ENCODE measurements around the gene PHYHD1. TPM values are rescaled to one million over a fixed set of nuclear protein-coding genes. Genes with fewer than 3 reads are reported as not detected.
A peak's percentile ranks its signal among the peaks of the same experiment; 100 is the strongest.
"Not testable (repeated sequence)": the region's sequence is repeated elsewhere in the genome, so short reads cannot be mapped to it uniquely, and the experiment has no call there.

Gene PHYHD1
- total RNA-seq, 2 donors from 2014 or later, result 36.4 to 50.9 TPM

DNA sequence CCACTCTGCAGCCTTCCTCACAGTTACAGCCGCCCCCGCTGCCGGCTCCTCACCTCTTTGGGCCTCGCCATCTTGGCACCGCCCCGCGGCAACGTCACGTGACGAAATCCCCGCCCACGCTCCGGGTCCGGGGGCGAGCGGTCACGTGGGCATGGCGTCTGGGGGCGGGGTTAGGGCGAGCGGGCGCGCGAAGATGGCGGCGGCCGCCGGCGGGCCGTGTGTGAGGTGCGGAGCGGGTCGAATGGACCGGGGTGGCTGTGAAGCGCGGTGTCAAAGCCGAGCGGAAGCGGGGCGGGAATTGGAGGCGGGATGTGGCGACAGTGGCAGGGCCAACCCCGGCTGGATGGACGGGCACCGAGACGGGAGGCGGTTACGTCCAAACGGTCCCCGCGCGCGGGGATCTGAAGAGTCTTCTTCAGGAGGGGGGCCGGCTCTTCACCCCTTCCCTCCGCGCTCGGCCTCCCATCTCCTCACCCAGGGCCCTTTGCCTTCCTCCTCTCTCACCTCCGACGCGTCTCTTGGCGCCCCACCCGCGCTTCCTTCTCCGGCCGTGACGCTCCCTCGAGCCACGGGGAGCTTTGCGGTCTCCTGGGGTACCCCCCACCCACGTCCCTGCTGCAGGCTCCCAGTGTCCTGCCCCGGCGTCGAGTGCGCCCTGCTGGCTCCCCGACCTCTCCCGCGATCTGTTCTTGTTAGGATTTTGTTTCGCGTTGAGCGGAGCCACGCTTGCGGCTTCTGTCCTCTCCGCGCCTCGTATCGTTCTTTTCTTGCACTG lies 26.9 kb downstream of the PHYHD1 start, which contains the start of the genes DOLK and NUP188:
Gene DOLK (minus strand): TSS at position 77 of the 775 bp plus-strand sequence. CDS start 300 bp downstream, outside the sequence.
Gene NUP188 (plus strand): TSS at position 173 of the 775 bp plus-strand sequence. CDS start 21 bp downstream, at position 194.
- no peaks in the 10 kb centered on the region for H3K36me3 ChIP-seq
- H3K27me3 ChIP-seq (replicated peaks; ENCODE audit: insufficient read depth), result no peaks in the 10 kb centered on the region
- DNase-seq (ENCODE audit: low spot score), result peak; percentile 95
- peak within 1 kb of the TSS; percentile 81 to 95 for H3K4me3 ChIP-seq
- under 1% methylated on average over 84 of the region's 86 CpGs for WGBS
- peak within 1 kb of the TSS; percentile 91 to 94 for H3K27ac ChIP-seq
- no peaks in the 10 kb centered on the region for H3K9me3 ChIP-seq
- H3K4me1 ChIP-seq (replicated peaks), result peaks cover 5% of the 10 kb centered on the region
- intact Hi-C loops (cut with DNase I), result no loop called here
- TF ChIP-seq POLR2AphosphoS5 (IDR thresholded peaks at IDR 0.05) (peak; percentile 98), POLR2A (IDR thresholded peaks at IDR 0.05) (peak; percentile 93)
- TF ChIP-seq, protein P1, sequence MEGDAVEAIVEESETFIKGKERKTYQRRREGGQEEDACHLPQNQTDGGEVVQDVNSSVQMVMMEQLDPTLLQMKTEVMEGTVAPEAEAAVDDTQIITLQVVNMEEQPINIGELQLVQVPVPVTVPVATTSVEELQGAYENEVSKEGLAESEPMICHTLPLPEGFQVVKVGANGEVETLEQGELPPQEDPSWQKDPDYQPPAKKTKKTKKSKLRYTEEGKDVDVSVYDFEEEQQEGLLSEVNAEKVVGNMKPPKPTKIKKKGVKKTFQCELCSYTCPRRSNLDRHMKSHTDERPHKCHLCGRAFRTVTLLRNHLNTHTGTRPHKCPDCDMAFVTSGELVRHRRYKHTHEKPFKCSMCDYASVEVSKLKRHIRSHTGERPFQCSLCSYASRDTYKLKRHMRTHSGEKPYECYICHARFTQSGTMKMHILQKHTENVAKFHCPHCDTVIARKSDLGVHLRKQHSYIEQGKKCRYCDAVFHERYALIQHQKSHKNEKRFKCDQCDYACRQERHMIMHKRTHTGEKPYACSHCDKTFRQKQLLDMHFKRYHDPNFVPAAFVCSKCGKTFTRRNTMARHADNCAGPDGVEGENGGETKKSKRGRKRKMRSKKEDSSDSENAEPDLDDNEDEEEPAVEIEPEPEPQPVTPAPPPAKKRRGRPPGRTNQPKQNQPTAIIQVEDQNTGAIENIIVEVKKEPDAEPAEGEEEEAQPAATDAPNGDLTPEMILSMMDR (IDR thresholded peaks at IDR 0.05), result peak in 1 of 4 experiments; percentile 30

GRCh38 chr9:128961403-128961802 lies 40.6 kb downstream of the PHYHD1 start:
- WGBS, result 95% methylated on average over 9 of the region's 9 CpGs
- H3K27me3 ChIP-seq (replicated peaks; ENCODE audit: insufficient read depth); H3K36me3 ChIP-seq; H3K9me3 ChIP-seq; H3K27ac ChIP-seq; DNase-seq (ENCODE audit: low spot score); H3K4me1 ChIP-seq (replicated peaks); H3K4me3 ChIP-seq; intact Hi-C loops (cut with DNase I): not testable (repeated sequence)

- Histone ChIP-seq H3K9me3 (no peaks in the 10 kb centered on the region), H3K36me3 (peaks cover 0 to 6% of the 10 kb centered on the region in 2 donors), H3K27me3 (replicated peaks; ENCODE audit: insufficient read depth) (no peaks in the 10 kb centered on the region), H3K27ac (no peak overlapping the region), H3K4me1 (replicated peaks) (no peaks in the 10 kb centered on the region), H3K4me3 (no peak overlapping the region)
- TF ChIP-seq POLR2AphosphoS5 (IDR thresholded peaks at IDR 0.05) (no peak), POLR2A (IDR thresholded peaks at IDR 0.05) (no peak)
- TF ChIP-seq, protein P1 (IDR thresholded peaks at IDR 0.05), result no peak
- intact Hi-C loops (cut with DNase I), result no loop called here
- WGBS, result 99% methylated on average over 5 of the region's 5 CpGs
- no peak for DNase-seq (ENCODE audit: low spot score)
Measured at GRCh38 chr9:128969491-128969890, 48.7 kb downstream of the PHYHD1 start.

GRCh38 chr9:128972956-128973355 lies 52.2 kb downstream of the PHYHD1 start:
- Histone ChIP-seq H3K4me3 (no peak overlapping the region), H3K9me3 (no peaks in the 10 kb centered on the region), H3K36me3 (peaks cover 0 to 6% of the 10 kb centered on the region in 2 donors), H3K27me3 (replicated peaks; ENCODE audit: insufficient read depth) (no peaks in the 10 kb centered on the region), H3K27ac (no peak overlapping the region), H3K4me1 (replicated peaks) (no peaks in the 10 kb centered on the region)
- TF ChIP-seq POLR2A (IDR thresholded peaks at IDR 0.05) (no peak), POLR2AphosphoS5 (IDR thresholded peaks at IDR 0.05) (no peak)
- TF ChIP-seq, protein P1 (IDR thresholded peaks at IDR 0.05), result no peak
- intact Hi-C loops (cut with DNase I), result no loop called here
- 85% methylated on average over 4 of the region's 4 CpGs for WGBS
- DNase-seq (ENCODE audit: low spot score), result no peak

DNA sequence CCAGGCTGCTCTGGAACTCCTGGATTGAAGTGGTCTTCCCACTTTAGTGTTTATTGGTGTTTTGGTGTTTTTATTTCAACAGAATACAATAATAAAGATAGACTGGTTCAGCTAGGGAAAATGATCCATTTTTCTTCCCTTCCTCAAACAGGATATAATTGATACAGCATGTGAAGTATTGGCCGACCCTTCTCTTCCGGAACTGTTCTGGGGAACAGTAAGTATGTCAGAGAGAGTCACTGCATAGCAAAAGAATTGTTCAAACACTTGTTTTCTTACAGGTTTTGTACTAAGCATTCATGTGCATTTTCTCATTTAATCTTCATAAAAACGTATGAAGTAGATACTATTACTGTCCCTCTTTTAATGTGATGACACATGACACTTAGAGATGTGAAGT lies 58.3 kb downstream of the PHYHD1 start:
- H3K36me3 ChIP-seq, result peaks cover 5 to 16% of the 10 kb centered on the region in 2 donors
- no peaks in the 10 kb centered on the region for H3K27me3 ChIP-seq (replicated peaks; ENCODE audit: insufficient read depth)
- intact Hi-C loops (cut with DNase I), result no loop called here

More for the DNA sequence above, 58.3 kb downstream of the PHYHD1 start:
- DNase-seq (ENCODE audit: low spot score), result no peak
- 90% methylated on average over 3 of the region's 3 CpGs for WGBS
- TF ChIP-seq, protein P1 (IDR thresholded peaks at IDR 0.05), result no peak
- no peak for TF ChIP-seq POLR2AphosphoS5 (IDR thresholded peaks at IDR 0.05)
- TF ChIP-seq POLR2A (IDR thresholded peaks at IDR 0.05), result no peak
- H3K9me3 ChIP-seq, result no peaks in the 10 kb centered on the region
- H3K4me3 ChIP-seq, result no peak overlapping the region
- no peak overlapping the region for H3K27ac ChIP-seq
- H3K4me1 ChIP-seq (replicated peaks), result no peaks in the 10 kb centered on the region
